GM19099 (cell line): ENCODE data around the gene SENP6.

Source experiments
- POLR2A ChIP-seq: IDR thresholded peaks from 3 replicates; pipeline ENCODE4 v1.6.1; 2011; ENCODE audit warnings: low read depth; ENCODE audit not compliant: insufficient read length; ENCODE audit errors: extremely low read depth

The SENP6 gene

DNA sequence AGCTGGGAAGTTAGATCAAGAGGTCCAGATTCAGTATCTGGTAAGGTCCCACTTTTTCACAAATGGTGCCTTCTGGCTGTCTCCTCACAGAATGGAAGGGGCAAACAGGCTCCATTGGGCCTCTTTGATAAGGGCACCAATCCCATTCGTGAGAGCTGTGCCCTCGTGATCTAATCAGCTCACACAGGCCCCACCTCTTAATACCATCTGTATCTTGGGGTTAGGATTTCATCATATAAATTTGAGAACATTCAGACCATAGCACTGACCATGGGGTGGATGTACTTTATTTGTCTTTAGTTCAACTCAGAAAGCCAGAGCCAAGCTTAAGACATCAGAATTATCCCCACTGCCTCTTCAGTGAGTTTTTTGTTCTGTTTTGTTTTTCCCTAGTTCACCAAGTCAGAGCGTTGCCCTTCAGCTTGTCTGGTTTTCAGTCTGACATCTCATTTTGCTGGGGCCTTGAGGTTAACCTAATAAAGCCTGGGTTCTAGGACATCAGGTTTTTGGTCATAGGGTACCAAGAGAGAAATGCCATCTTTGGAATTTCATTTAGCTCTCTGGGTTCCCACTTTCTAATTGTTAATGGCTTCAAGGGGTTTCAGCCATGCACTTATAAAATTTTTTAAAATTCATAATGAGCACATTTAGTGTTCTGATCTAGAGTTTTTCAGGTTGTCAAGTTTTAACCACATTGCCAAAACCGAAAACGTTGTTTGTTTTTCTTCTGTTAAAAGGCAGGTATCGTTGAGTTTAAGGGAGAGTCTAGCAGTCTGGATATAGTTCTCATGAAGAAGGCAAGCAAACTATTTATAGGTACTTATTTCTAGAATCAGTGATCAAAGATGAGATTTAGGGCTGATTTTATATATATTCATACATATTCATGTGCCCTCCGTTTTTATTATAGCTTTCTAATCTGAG, 19.0 kb downstream of the SENP6 start:
- no peak for TF ChIP-seq POLR2A

DNA sequence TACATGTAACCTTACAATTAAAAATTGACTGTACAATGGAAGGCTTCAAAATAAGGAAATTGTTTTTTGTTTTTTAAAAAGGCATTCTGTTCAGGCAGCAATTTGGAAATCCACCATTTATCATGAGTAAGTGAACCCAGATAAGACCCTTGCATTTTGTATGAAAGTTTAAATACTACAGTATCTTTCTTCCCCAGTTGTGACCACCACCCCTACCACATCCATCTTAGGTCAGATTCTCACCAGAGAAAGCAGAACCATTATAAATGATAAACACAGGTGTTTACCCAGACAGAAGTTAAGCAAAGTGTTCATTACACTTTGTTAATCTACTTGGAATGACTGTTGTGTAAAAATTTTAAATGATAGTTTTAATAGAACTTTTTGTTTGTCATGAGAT, 20.2 kb downstream of the SENP6 start:
- no peak for TF ChIP-seq POLR2A

DNA sequence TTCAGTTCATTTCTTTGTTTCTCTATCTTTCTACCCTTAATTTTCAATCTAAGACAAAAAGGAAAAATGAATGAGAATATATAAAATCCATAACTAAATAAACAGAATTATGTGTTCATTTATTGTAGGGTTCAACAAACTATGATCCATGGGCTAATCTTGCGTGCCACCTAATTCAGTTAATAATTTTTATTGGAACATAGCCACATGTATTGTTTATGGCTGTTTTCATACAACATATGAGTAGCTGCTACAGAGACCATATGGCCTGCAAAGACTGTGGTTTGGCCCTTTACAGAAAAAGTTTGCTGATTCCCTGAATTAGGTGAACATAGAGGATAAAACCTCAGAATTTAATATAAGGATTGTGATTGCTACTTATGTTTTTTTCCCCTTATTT, 21.8 kb downstream of the SENP6 start:
- TF ChIP-seq POLR2A: no peak

DNA sequence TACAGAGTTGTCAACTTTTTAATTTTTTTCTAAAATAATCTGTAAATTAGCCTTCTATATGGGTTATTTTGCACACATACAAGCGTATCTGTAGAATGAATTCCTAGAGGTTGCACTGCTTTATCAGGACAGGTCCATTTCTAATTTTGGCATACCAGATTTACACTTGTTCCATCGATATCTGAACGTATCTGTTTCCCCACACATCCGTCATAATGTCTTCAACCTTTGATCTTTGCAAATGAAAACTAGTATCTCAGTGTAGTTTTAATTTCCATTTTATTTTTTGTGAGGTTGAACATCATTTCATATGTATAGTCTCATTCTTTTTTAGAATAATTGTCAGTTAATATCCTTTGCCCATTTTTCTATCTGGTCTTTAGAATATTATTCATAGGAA, 22.7 kb downstream of the SENP6 start:
- TF ChIP-seq POLR2A: no peak

DNA sequence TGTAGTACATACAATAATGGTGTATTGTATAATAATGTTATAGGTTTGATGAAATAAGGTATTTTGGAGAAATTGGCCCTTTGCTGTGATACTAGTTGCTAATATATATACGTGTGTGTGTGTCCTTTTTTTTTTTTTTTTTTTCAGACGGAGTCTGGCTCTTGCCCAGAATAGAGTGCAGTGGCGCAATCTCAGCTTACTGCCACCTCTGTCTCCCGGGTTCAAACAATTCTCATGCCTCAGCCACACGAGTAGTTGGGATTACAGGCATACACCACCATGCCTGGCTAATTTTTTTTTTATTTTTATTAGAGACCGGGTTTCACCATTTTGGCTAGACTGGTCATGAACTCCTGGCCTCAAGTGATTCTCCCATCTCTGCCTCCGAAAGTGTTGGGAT, 23.3 kb downstream of the SENP6 start:
- TF ChIP-seq POLR2A: no peak

DNA sequence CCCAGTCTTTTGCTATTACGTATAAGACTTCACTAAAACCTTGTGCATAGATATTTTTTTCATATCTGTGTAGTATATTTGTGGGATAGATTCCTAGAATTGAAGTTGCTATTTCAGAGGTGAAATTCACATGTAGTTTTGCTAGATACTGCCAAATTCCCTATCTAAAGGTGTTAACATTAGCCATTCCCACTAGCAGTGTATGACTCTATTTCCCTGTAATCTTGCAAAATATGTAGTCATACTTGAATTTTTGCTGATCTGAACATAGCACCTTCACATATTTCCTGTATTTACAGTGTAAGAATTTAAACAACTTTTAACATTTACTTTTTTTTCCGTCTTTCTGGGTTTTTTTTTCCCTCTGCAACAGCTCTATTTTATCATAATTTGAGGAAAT, 24.9 kb downstream of the SENP6 start:
- no peak for TF ChIP-seq POLR2A

DNA sequence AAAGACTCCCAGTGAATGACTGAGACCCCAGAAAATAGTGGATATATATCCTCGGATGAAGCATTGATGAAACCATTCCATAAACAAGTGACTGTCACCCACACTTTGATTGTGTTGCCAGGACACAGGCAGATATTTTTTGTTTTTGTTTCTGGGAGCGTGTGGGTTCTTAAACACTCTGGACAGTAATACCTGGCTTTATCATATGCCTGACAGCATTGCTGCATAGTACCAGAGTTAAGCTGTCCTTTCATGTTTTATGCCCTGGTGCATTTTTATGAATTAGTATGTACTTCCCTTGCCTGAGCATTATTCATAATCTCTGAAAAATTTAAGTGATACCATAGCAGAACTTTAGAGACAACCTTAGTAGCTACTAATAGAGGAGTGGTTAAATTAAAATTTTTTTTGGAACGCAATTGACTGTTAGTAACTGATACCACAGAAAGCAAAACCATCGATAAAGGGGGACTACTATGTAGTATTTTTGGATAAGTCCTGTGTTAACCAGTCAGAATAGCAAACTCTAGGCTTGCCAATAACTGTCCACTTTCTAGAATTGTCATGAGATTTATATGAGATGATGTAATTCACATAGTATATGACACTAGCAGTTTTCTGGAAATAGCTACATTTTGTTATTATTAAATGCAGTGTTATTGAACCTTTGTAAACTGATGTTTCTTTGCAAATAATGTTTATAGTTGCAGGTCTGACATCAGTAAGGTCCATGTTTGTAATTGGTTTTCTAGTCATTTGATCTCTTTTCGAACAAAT, 30.4 kb downstream of the SENP6 start:
- TF ChIP-seq POLR2A: no peak

DNA sequence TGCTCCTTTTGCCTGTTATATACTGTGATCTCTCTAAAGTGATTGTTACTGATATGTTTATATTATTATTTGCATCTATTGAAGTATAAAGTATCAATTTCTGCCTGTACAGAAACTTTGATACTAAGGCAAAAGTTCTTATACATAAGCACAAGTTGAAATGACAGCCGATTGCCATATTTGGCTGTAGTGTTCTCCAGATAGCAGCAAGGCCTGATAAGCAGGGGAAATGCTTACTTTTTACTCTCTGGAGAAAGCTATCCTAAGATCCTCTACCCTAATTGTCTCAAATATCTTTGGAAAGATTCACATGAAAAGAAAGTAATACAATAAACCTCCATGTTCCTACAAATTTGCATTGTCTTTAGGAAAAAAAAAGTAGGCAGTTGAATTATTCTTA, 31.4 kb downstream of the SENP6 start:
- TF ChIP-seq POLR2A: no peak

DNA sequence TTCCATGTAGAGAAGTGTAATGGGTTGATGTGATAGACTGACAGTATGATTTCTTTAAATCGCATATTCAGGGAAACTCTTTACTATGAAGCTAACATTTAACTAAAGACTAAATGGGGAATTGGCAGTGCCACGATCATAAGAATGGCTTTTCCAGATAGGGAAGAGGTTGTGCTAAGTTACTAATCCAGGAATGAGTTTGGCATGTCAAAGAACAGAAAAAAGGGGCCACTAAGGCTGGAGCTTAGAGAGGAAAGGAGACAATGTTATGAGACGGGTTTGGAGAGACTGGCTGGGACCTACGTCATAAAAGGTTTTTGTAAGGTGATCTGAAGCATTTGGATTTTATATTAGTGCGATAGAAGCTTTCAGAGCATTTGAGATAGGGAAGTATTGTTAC, 40.6 kb downstream of the SENP6 start:
- TF ChIP-seq POLR2A: no peak

DNA sequence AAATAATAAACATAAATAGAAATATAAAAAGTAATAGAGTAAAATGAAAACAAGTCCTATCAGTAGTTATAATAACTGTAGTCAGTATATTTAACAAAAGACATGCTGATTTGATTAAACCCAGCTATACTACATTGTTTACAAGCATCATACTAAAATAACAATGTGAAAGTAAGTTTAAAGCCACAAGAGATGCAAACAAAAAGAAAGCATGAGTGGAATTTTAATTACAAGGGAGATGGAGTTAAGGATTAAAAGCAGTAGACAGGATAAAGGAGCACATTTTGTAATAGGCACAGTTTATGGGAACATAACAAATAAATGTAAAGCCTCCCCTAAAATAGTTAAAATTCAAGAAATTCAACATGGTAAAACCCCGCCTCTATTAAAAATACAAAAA, 41.5 kb downstream of the SENP6 start:
- TF ChIP-seq POLR2A: no peak

DNA sequence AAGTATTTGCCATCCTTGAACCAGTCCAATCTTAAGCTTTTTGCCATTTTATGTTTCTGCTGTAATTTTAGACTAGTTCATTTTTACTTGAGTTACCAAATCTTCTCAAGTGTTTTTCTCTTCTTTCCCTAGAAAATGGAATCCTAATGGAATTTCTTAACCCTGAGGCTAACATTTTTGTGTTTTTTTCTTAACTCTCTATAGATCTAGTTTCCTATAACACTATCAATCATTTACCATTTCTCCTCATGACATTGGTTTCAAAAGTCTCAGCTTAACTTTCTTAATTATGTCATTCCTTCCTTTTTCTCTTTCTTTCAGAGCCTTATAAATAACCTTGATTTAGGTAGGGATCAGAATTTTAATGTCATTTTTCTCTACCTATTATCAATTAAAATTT, 54.8 kb downstream of the SENP6 start:
- TF ChIP-seq POLR2A: no peak

DNA sequence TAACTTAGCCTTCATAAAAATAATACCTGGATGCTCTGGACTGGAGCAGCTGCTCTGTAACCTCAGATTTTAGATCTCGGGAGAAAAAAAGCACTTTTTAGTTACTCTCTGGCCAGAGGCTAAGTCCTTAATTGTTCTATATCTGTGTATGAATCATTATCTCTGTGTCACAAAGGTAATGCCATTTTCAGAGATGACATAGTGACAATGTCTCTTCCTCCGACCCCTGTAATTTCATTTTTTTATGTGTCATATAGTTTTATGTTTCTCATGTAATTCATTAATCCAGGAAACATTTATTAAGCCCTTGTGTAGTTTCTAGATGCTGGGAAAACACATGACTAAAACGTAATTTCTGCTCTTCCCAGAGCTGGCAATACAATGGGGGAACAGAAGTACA, 55.6 kb downstream of the SENP6 start:
- TF ChIP-seq POLR2A: no peak

DNA sequence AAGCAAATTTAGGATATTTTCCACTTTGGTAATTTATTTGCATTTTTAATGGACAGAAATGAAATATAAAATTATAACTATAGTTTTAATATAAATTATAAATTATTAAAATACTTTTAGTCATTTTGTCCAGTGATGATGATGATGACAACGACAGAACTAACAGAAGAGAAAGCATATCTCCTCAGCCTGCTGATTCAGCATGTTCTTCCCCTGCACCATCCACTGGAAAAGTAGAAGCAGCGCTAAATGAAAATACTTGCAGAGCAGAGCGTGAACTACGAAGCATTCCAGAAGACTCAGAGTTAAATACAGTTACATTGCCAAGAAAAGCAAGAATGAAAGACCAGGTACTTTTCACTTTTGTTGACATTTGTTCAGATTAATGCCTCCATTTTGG, 64.9 kb downstream of the SENP6 start:
- no peak for TF ChIP-seq POLR2A

DNA sequence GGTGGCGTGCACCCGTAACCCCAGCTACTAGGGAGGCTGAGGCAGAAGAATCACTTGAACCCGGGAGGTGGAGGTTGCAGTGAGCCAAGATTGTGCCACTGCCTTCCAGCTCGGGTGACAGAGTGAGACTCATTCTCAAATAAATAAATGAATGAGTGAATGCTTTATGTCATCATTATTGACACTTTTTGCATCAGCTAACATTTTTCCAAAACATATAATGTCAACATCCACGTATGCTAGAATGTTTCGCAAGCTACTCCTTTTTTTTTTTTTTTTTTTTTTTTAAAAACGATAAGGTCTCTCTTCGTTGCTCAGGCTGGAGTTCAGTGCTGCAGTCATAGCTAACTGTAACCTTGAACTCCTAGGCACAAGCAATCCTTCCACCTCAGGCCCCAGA, 72.2 kb downstream of the SENP6 start:
- TF ChIP-seq POLR2A: no peak

DNA sequence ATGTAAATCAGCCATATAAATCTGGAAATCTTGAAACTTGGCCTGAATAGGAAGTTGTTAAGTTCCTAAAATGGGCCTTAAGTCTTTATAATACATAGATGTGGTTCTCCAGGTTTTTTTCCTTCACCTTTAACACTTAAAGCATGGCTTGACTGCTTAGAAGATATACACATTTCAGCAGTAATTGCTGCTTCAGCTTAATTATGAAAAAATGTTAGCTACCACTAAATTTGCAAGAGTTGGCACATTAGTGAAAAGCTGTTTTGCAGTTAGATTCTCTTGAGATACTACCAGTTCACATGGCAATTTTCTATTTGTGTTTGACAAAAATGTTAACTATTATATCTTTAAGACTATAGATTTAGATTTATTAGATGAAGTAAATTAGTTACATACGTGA, 74.7 kb downstream of the SENP6 start:
- no peak for TF ChIP-seq POLR2A

DNA sequence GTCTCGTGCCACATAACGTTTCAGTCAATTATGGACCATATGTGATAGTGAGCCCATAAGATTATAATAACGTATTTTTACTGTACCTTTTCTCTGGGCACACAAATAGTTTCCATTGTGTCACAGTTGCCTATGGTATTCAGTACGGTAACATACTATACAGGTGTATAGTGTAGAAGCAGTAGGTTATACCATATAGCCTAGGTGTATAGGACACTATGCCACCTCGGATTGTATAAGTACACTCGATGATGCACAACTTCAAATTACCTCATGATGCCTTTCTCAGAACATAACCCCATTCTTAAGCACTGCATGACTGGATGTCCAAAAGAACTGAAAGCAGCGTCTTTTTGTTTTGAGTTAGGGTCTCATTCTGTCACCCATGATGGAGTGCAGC, 87.9 kb downstream of the SENP6 start:
- TF ChIP-seq POLR2A: no peak
